NB4 (cell line): Measurements from ENCODE around the gene IGSF21.

Experiments used
- POLR2A ChIP-seq: IDR thresholded peaks from 2 replicates; pipeline ENCODE4 v1.6.1; 2011; ENCODE audit warnings: mild to moderate bottlenecking; ENCODE audit not compliant: insufficient read length; ENCODE audit errors: extremely low read depth
- TF ChIP-seq, protein P1 (sequence below): IDR thresholded peaks from one replicate; pipeline ENCODE4 v1.5.1; 2012; ENCODE audit warnings: low read depth, low read length
- TF ChIP-seq, protein P2 (sequence below): IDR thresholded peaks from 2 replicates; pipeline ENCODE4 v1.6.1; 2011; ENCODE audit warnings: low read depth, low read length

DNA sequence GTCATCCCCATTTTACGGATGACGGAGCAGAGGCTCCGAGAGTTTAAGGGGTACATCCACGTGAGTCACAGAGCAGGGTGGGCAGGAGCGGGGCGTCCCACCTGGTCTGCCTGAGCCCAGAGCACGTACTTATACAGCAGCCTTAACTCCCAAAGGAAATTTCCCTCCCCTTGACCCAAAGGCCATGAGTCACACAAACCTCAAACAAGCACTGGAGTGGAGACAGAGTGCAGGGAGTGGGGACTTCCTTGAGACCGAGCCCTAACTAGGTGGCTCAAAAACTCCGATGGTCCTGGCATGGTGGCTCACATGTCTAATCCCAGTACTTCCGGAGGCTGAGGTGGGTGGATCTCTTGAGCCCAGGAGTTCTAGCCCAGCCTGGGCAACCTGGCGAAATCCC, 231.6 kb downstream of the IGSF21 start:
- TF ChIP-seq, protein P1, sequence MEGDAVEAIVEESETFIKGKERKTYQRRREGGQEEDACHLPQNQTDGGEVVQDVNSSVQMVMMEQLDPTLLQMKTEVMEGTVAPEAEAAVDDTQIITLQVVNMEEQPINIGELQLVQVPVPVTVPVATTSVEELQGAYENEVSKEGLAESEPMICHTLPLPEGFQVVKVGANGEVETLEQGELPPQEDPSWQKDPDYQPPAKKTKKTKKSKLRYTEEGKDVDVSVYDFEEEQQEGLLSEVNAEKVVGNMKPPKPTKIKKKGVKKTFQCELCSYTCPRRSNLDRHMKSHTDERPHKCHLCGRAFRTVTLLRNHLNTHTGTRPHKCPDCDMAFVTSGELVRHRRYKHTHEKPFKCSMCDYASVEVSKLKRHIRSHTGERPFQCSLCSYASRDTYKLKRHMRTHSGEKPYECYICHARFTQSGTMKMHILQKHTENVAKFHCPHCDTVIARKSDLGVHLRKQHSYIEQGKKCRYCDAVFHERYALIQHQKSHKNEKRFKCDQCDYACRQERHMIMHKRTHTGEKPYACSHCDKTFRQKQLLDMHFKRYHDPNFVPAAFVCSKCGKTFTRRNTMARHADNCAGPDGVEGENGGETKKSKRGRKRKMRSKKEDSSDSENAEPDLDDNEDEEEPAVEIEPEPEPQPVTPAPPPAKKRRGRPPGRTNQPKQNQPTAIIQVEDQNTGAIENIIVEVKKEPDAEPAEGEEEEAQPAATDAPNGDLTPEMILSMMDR = no peak
- TF ChIP-seq, protein P2, sequence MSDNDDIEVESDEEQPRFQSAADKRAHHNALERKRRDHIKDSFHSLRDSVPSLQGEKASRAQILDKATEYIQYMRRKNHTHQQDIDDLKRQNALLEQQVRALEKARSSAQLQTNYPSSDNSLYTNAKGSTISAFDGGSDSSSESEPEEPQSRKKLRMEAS = no peak
- no peak for TF ChIP-seq POLR2A
